ENCODE data around the gene C10orf67.

DNA sequence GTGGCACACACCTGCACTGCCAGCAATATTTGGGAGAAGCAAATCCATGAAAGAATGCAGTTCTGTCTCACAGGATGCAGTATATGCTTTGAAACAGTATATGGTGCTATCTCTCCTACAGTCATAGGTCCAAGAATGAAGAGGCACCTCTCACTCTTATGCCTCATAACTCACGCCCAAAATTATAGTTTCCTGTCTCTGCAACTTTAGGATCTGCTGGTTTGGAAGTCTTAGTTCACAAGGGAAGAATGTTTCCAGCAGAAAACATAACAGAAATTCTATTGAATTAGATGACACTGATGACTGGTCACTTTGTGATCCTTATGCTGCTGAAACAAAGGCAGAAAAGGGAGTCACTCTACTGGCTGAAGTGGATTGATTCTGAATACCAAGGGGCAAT is 5.7 kb downstream of the C10orf67 start:
- TF ChIP-seq GMEB1 (CRISPR knock-in tag; IDR thresholded peaks at IDR 0.05) = no peak
- no peak for TF ChIP-seq IRF2 (CRISPR knock-in tag; IDR thresholded peaks at IDR 0.05)
- TF ChIP-seq PHF21A (IDR thresholded peaks at IDR 0.05; ENCODE audit: borderline replicate concordance, low read depth) = no peak
- TF ChIP-seq MAFF (IDR thresholded peaks at IDR 0.05; ENCODE audit: low read length) = no peak
- no peak for TF ChIP-seq NFE2 (IDR thresholded peaks at IDR 0.05; ENCODE audit: low read depth)
- TF ChIP-seq CREBBP (IDR thresholded peaks at IDR 0.05; ENCODE audit: low read depth, low read length) = no peak
- no peak for TF ChIP-seq CTCF (IDR thresholded peaks at IDR 0.05 in 2 of 3, conservative IDR thresholded peaks at IDR 0.05 in 1 of 3; ENCODE audit: insufficient read depth in 2 of 3, low read depth in 1 of 3, low read length in 3 of 3)
- TF ChIP-seq, protein P1, sequence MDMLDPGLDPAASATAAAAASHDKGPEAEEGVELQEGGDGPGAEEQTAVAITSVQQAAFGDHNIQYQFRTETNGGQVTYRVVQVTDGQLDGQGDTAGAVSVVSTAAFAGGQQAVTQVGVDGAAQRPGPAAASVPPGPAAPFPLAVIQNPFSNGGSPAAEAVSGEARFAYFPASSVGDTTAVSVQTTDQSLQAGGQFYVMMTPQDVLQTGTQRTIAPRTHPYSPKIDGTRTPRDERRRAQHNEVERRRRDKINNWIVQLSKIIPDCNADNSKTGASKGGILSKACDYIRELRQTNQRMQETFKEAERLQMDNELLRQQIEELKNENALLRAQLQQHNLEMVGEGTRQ (CRISPR knock-in tag; IDR thresholded peaks at IDR 0.05) = no peak
- no peak for TF ChIP-seq SPI1 (IDR thresholded peaks at IDR 0.05; ENCODE audit: borderline replicate concordance, low read depth, low read length)
- no peak for TF ChIP-seq JUND (IDR thresholded peaks at IDR 0.05; ENCODE audit: borderline replicate concordance, low read depth, low read length)
- no peak for TF ChIP-seq JUND (tag; IDR thresholded peaks at IDR 0.05; ENCODE audit: borderline replicate concordance, low read depth, low read length)
- TF ChIP-seq ZNF77 (CRISPR knock-in tag; IDR thresholded peaks at IDR 0.05) = no peak
- TF ChIP-seq TRIM24 (IDR thresholded peaks at IDR 0.05) = no peak

Measured in K562 (cell line).